Amniotic epithelial cell (primary cell): ENCODE results near the gene PRKN.

Experiments
- DNase-seq: peaks from one replicate; pipeline ENCODE4 v3.0.0-alpha.2; 2010; ENCODE audit warnings: low read depth

Gene PRKN

GRCh38 chr6:161446296-161446925, 1281.2 kb downstream of the PRKN start:
- DNase-seq: no peak

DNA sequence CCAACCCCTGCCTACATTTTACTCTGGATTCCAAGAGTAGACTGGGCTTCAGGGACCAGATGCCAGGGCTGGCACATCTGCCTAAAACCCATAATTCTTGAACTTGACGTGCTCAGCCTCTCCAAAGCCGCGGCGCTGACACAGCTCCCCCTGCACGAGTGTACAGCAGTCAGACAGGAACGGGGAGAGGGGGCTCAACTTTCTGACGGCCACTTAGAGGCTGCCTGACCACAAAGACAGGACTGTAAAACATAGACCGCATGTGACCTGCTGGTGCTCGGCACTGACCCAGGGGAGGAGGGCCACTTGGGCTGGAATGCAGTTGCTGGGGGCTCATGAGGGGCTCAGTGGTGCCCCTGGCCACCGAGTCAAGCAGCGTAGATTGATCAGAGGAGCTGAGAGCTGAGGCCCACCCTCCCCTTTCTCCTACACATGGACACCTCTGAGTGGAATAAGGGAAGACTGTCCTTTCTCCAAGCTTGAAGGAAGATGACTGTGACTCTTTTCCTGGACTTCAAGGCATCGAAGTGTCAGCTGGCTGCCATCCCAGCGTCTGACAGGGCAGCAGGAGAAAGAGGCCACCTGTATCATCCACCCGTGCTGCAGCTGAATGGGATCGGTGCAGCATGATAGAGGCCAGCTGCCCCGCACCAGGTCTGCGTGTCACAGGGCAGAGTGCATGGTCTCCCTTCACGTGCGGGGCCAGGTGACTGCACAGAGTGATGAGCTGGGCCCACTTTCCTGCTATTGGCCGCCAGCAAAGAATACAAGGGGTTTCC, 1282.4 kb downstream of the PRKN start:
- DNase-seq: no peak

GRCh38 chr6:161444464-161444863, 1283.1 kb downstream of the PRKN start:
- no peak for DNase-seq

GRCh38 chr6:161443848-161444247, 1283.7 kb downstream of the PRKN start:
- DNase-seq: no peak

DNA sequence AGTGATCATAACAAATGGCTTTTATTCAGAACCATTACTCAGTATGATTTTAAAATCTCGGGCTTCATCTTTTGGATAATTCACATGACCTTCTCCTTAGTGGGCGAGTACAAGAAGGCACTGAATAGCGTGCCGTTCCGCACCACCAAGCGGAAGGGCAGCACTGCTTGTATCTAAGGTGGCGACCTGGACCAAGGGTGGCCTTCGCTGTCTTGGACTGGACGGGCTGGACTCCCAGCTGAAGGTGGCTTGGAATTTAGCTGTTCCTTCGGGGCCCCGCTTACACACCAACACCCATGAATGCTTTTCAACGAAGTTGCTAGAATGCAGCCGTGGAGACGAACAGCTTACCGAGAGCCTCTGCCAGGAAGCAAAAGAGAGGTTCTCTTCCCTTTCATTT, 1285.1 kb downstream of the PRKN start:
- no peak for DNase-seq

DNA sequence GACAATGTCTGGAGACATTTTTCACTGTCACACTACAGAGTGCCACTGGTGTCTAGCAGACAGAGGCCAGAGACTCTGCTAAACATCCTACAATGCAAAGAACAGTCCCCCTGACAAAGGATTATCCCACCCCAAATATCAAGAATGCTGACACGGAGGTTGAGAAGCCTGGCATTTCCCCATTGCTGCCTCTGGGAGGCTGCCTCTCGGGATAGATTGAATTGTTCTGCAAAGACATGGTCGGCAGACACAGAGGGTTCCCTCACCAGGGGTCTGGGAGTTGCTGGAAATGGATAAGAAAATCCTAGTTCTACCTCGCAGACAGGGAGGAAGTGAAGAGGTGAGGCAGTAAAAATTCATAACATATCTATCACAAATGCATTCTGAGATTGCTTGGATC, 1287.3 kb downstream of the PRKN start:
- no peak for DNase-seq

- no peak for DNase-seq
Observed at GRCh38 chr6:161439093-161439492, 1288.5 kb downstream of the PRKN start.

DNA sequence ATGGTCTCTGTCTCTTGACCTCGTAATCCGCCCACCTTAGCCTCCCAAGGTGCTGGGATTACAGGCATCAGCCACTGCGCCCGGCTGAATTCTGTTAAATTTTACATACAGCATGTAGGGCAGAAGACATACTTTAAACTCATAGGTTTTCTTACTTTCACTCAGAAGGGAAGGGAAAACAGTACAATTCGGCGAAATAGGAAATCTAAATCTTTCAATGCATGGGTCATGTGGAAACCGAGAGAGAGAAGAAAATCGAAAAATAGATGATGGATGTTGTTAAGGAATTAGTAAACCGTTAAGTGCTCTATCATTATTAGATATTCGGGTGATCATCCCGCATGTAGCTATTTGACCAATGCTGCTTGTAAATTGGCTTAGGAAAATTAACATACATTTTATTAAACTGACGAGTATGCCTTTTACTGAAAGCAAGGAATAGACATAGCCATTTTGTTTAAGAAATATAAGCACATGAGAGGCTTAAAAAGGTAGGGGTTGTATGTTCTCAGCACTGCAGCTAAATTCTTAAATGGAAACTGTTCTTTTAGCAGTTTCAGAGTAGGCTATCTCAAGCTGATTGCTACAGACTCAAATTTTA, 1289.0 kb downstream of the PRKN start:
- DNase-seq: no peak

DNA sequence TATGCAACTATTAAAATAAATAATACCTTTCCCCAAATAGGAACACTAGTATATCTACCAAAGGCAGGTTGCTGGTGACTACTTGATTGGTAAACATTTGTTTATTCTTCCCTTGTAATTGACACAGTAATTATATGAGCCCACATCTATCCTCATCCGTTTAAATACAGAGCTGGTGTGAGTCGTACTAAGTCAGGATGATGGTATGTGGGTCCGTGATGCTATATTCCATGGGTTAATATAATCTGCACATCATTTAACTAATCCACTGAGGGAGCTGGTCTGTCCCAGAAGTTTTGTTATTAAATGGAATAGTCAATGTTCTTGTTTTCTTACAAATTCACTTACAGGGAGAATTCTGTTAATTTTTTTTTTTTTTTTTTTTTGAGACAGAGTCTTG, 1289.7 kb downstream of the PRKN start:
- DNase-seq: no peak

GRCh38 chr6:161436106-161436876, 1291.3 kb downstream of the PRKN start:
- DNase-seq: no peak

GRCh38 chr6:161435748-161436070, 1291.9 kb downstream of the PRKN start:
- no peak for DNase-seq

- DNase-seq: peak; percentile 10
Observed at GRCh38 chr6:161434921-161435747, 1292.4 kb downstream of the PRKN start.

DNA sequence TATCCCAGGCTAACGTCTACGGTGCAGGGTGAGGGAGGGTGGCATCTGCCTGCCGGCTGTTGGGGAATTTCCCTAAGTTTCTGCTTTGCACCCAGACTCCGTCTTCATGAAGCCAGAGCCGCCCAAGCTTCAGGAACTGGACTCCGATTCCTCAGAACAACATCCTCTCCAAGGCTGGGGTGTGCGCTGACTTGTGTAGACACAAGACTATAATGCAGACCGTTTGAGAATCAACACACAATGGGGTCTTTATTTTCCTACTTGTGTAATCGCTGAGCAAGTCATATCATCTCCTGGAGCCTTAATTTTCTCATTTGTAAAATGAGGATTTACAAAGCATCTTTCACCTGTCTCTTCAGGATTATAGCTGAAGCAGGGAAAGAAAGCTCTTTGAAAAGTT, 1293.2 kb downstream of the PRKN start:
- DNase-seq: no peak

- DNase-seq: no peak
Observed at GRCh38 chr6:161432546-161432945, 1295.0 kb downstream of the PRKN start.

GRCh38 chr6:161429921-161430490, 1297.6 kb downstream of the PRKN start:
- DNase-seq: no peak

- DNase-seq: no peak
Observed at GRCh38 chr6:161424421-161424820, 1303.1 kb downstream of the PRKN start.

DNA sequence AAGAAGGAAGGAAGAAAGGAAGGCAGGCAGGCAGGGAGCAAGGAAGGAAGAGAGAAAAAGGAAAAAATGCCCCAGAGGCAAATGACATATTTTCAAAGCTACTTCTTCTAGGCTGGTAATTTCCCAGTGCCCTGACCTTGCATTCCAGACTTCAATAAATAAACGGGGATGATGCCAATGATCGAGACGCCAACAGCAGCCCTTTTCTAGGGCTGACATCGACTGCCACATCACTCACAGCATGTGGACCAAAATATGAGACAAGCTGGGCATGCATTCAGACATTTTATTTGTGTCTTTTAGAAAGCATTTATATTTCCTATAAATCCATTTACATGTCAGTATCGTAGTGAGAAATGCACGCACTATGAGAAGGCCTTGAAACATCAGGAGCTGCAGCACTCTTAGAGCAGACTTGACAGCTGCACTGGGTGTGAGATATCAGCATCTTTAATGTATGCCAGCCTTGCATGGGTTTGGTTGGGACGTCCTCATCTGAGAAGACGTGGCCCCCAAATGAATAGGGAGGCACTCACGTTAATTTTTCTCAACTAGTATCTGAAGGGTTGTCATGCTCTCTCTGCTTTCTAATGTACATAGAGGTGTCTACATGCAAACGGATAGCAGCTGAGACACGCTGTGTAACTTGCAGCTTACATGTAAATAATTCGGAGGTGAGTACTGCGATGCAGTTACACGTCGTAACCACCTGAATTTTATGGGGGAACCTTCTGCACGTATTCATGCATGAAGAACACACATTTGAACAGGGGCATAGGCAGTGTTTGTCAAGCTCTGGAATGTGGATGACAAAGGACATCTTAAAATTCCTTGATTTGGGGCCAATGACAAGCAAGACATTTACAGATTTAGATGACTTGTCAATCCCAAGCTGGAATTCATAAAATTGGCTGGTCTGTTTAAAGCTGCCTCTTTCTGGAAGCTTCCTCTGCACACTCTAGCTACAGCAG, 1304.6 kb downstream of the PRKN start:
- DNase-seq: no peak

DNA sequence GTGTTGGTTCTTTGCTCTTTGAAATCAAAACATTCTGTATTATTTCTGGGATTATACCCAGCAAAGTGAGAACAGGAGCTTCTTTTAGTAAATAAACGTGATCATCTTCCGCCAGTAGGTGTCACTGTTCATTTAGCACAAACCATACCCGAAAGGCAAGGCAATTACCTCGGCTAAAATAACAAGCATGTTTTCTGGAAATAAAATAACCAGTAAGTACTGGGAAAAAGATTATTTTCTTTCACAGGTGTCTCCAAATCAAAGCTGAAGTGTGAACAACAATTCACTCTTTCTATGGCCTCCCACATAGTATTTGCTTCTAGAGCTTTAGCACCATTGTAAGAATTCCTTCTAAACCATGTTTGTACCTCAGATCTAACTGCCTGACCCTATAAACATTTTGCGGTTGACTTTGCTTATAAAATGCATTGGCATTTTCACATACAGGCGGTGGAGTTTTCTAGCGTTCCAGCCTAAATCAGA, 1309.1 kb downstream of the PRKN start:
- DNase-seq: peak; percentile 55

DNA sequence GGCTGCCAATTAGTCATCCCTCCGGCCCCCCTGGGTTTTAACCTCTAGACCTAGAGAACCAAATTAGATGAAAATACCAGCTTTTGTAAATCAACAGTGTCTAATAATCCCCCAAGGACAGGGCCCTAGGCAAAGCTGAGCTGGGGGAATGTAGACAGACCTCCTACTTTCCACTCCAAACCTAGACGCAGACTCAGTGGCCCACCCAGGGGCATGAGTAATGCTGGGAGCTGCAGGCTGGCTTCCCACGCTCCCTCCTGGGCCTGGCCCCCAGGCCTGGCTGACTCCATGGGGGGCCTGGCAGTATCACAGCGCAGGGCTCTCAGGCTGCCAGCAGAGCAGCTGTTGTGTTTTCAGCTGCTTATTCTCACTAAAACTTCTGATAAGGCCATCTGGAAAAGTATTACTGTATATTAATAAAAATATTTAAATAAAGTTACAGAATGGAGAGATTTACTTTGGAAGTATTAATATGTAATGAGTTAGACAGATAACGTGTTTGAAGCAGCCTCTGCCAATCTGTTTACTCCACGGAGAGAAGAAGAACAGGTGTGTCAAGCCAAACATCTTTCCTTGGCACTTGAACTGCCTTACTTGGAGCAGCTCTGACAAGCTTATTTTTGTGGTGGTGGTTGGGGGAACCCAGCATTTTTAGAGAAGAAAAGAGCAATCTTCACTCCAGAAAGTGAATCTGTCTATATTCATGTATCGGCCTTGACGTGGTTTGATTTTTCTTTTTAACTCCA, 1309.7 kb downstream of the PRKN start:
- no peak for DNase-seq
